HepG2 (cell line): ENCODE results near the gene TBXAS1. TPM values are rescaled to one million over a fixed set of nuclear protein-coding genes. Genes with fewer than 3 reads are reported as not detected.

Experiments
- ARID2 ChIP-seq: sonication (generic); formaldehyde crosslinking; IDR thresholded peaks from 2 replicates; pipeline ENCODE4 v1.8.1; 2022; ENCODE audit warnings: mild to moderate bottlenecking, missing genetic modification reagents, borderline replicate concordance
- ARID5B ChIP-seq: IDR thresholded peaks from 2 replicates; pipeline ENCODE4 v1.4.0; 2020; ENCODE audit warnings: mild to moderate bottlenecking, missing genetic modification reagents
- CCDC6 ChIP-seq: sonication (generic); formaldehyde crosslinking; IDR thresholded peaks from 2 replicates; pipeline ENCODE4 v1.8.1; 2022; ENCODE audit warnings: mild to moderate bottlenecking, missing genetic modification reagents, moderate library complexity
- GZF1 ChIP-seq: sonication (generic); formaldehyde crosslinking; IDR thresholded peaks from 2 replicates; pipeline ENCODE4 v1.5.1; 2020; ENCODE audit warnings: mild to moderate bottlenecking, missing genetic modification reagents
- HMGXB3 ChIP-seq: sonication (generic); formaldehyde crosslinking; IDR thresholded peaks from 2 replicates; pipeline ENCODE4 v1.4.0; 2020; ENCODE audit warnings: missing genetic modification reagents, borderline replicate concordance
- KAT2B ChIP-seq: fragments of 150-350 bp; IDR thresholded peaks from 2 replicates; pipeline ENCODE4 v1.6.1; 2014; ENCODE audit warnings: low read depth, low read length, borderline replicate concordance
- MNT ChIP-seq: fragments of 450-650 bp; IDR thresholded peaks from 2 replicates; pipeline ENCODE4 v1.6.1; 2016
- MTERF4 ChIP-seq: sonication (generic); formaldehyde crosslinking; IDR thresholded peaks from 2 replicates; pipeline ENCODE4 v1.8.0; 2023; ENCODE audit warnings: mild to moderate bottlenecking, missing genetic modification reagents
- PAF1 ChIP-seq: IDR thresholded peaks from 2 replicates; pipeline ENCODE4 v1.6.1; 2016; ENCODE audit warnings: missing genetic modification reagents, missing compliant biosample characterization
- YEATS2 ChIP-seq: sonication (generic); formaldehyde crosslinking; IDR thresholded peaks from 2 replicates; pipeline ENCODE4 v1.4.0; 2020; ENCODE audit warnings: missing genetic modification reagents, borderline replicate concordance
- ZFX ChIP-seq: sonication (generic); formaldehyde crosslinking; IDR thresholded peaks from 2 replicates; pipeline ENCODE4 v1.4.0; 2020; ENCODE audit warnings: mild to moderate bottlenecking, low read depth, missing genetic modification reagents, moderate library complexity
- ZFY ChIP-seq: sonication (generic); formaldehyde crosslinking; IDR thresholded peaks from 2 replicates; pipeline ENCODE4 v1.4.0; 2020; ENCODE audit warnings: missing genetic modification reagents
- ZNF124 ChIP-seq: sonication (generic); formaldehyde crosslinking; IDR thresholded peaks from 2 replicates; pipeline ENCODE4 v1.4.0; 2020; ENCODE audit warnings: missing genetic modification reagents
- ZNF34 ChIP-seq: sonication (generic); formaldehyde crosslinking; IDR thresholded peaks from 2 replicates; pipeline ENCODE4 v1.4.0; 2020; ENCODE audit warnings: mild to moderate bottlenecking, missing genetic modification reagents, borderline replicate concordance
- ZNF446 ChIP-seq: sonication (generic); formaldehyde crosslinking; IDR thresholded peaks from 2 replicates; pipeline ENCODE4 v1.5.0; 2020; ENCODE audit warnings: mild to moderate bottlenecking, missing genetic modification reagents
- ZNF547 ChIP-seq: sonication (generic); formaldehyde crosslinking; IDR thresholded peaks from 2 replicates; pipeline ENCODE4 v1.5.1; 2020; ENCODE audit warnings: mild to moderate bottlenecking, missing genetic modification reagents
- ZNF772 ChIP-seq: sonication (generic); formaldehyde crosslinking; IDR thresholded peaks from 2 replicates; pipeline ENCODE4 v1.5.0; 2020; ENCODE audit warnings: mild to moderate bottlenecking, missing genetic modification reagents
- ZNF788 ChIP-seq: sonication (generic); formaldehyde crosslinking; IDR thresholded peaks from 2 replicates; pipeline ENCODE4 v1.5.0; 2020; ENCODE audit warnings: mild to moderate bottlenecking, missing genetic modification reagents, borderline replicate concordance
- ZNF790 ChIP-seq: sonication (generic); formaldehyde crosslinking; IDR thresholded peaks from 2 replicates; pipeline ENCODE4 v1.8.0; 2022; ENCODE audit warnings: missing genetic modification reagents, mild to moderate bottlenecking, borderline replicate concordance
- polyA plus RNA-seq, 8 experiments: library from polyadenylated mRNA; depleted of rRNA in 3 of 8; stranded (reverse) in 7 of 8; unstranded in 1 of 8; fragments of >200 nt; fragmentation: Illumina TruSeq in 4 of 8; extraction: Trizol in 4 of 8; gene quantifications; 2 replicates each; pipeline versions ENCODE4 v1.2.1 to v1.2.3, GENCODE V29; 2011 to 2016; ENCODE audit warnings: low read depth in 4 of 8, missing spikeins in 1 of 8, mixed read lengths in 1 of 8; ENCODE audit not compliant: insufficient read depth in 1 of 8
- total RNA-seq, 5 experiments: library from RNA; depleted of rRNA; stranded (reverse); fragments of >200 nt; fragmentation: Illumina TruSeq; extraction: Trizol; gene quantifications; 2 replicates each; pipeline ENCODE4 v1.2.3, GENCODE V29; 2016; ENCODE audit warnings: low read depth in 1 of 5

TBXAS1 gene
- total and polyA plus RNA-seq, 2 of the 13 experiments (the other 11 are each of a cell fraction or from before 2014, with no cell fraction given): 4.0 to 4.9 TPM

- TF ChIP-seq ZFX (peak; percentile 70; the same call in 1 of the 2 replicates), ZNF124 (0 out of 2 replicates have a peak, but pooled peaks have one; percentile 33), HMGXB3 (CRISPR knock-in tag) (0 out of 2 replicates have a peak, but pooled peaks have one; percentile 49), GZF1 (CRISPR knock-in tag) (no peak), PAF1 (CRISPR knock-in tag) (no peak), ZFY (CRISPR knock-in tag) (0 out of 2 replicates have a peak, but pooled peaks have one; percentile 37), ZNF772 (CRISPR knock-in tag) (peak; percentile 75; the same call in 1 of the 2 replicates), ARID2 (no peak), ZNF446 (CRISPR knock-in tag) (no peak), MTERF4 (CRISPR knock-in tag) (no peak), ZNF34 (CRISPR knock-in tag) (no peak), CCDC6 (CRISPR knock-in tag) (0 out of 2 replicates have a peak, but pooled peaks have one; percentile 46), ZNF788 (CRISPR knock-in tag) (peak; percentile 37; the same call in 1 of the 2 replicates), ZNF790 (CRISPR knock-in tag) (no peak), YEATS2 (CRISPR knock-in tag) (no peak), ARID5B (CRISPR knock-in tag) (no peak), KAT2B (no peak), MNT (no peak), ZNF547 (CRISPR knock-in tag) (no peak)
These were observed 176.9 kb downstream of the TBXAS1 start (continued) for GRCh38 chr7:140005754-140006503.
